Loucy (cell line): ENCODE data around the gene PHYHIPL.

ENCODE experiments used
- H2AFZ ChIP-seq: fragments of 200-600 bp; sonication (generic); 2 replicates; pipeline ENCODE4 v1.6.0; 2016; ENCODE audit warnings: antibody characterized with exemption, mild to moderate bottlenecking, low read length, moderate library complexity
- H3F3A ChIP-seq: fragments of 200-600 bp; 2 replicates; pipeline ENCODE4 v1.6.0; 2016; ENCODE audit warnings: antibody characterized with exemption, low read depth, mild to moderate bottlenecking
- H3K27me3 ChIP-seq: fragments of 200-600 bp; sonication (generic); 2 replicates; pipeline ENCODE4 v1.6.1; 2014; ENCODE audit warnings: low read length, mild to moderate bottlenecking; ENCODE audit not compliant: insufficient read depth, poor library complexity, severe bottlenecking
- H3K36me3 ChIP-seq: fragments of 200-600 bp; sonication (generic); 2 replicates; pipeline ENCODE4 v1.6.1; 2016; ENCODE audit warnings: low read length; ENCODE audit not compliant: insufficient read depth
- H3K4me1 ChIP-seq: fragments of 200-600 bp; sonication (generic); 2 replicates; pipeline ENCODE4 v1.5.1; 2014; ENCODE audit warnings: low read length, mild to moderate bottlenecking; ENCODE audit not compliant: insufficient read depth, poor library complexity, severe bottlenecking
- H3K4me2 ChIP-seq: fragments of 200-600 bp; sonication (generic); 2 replicates; pipeline ENCODE4 v1.6.0; 2014; ENCODE audit warnings: antibody characterized with exemption, low read length, low read depth, mild to moderate bottlenecking; ENCODE audit not compliant: poor library complexity, severe bottlenecking
- H3K4me3 ChIP-seq: fragments of 200-600 bp; sonication (generic); 2 replicates; pipeline ENCODE4 v1.5.1; 2014; ENCODE audit warnings: low read length, mild to moderate bottlenecking, mixed read lengths; ENCODE audit not compliant: poor library complexity, severe bottlenecking
- H3K79me2 ChIP-seq: fragments of 200-600 bp; sonication (generic); 2 replicates; pipeline ENCODE4 v1.6.1; 2014; ENCODE audit warnings: low read length; ENCODE audit not compliant: insufficient read depth
- H3K9ac ChIP-seq: fragments of 200-600 bp; sonication (generic); 2 replicates; pipeline ENCODE4 v1.6.0; 2014; ENCODE audit warnings: mild to moderate bottlenecking, low read depth, low read length, moderate library complexity; ENCODE audit not compliant: poor library complexity, severe bottlenecking
- H3K9me2 ChIP-seq: fragments of 200-600 bp; sonication (generic); replicated peaks from 2 replicates; pipeline ENCODE4 v1.6.1; 2016; ENCODE audit warnings: low read depth, low read length, mixed read lengths
- H3K9me3 ChIP-seq: fragments of 200-600 bp; sonication (generic); 2 replicates; pipeline ENCODE4 v1.6.1; 2014; ENCODE audit warnings: mild to moderate bottlenecking, antibody characterized with exemption, low read length, low read depth; ENCODE audit not compliant: insufficient read depth
- H4K20me1 ChIP-seq: fragments of 200-600 bp; sonication (generic); 2 replicates; pipeline ENCODE4 v1.6.0; 2014; ENCODE audit warnings: antibody characterized with exemption, low read length, mild to moderate bottlenecking; ENCODE audit not compliant: insufficient read depth, poor library complexity, severe bottlenecking
- CTCF ChIP-seq: fragments of 200-600 bp; sonication (generic); conservative IDR thresholded peaks from 2 replicates; pipeline ENCODE4 v1.5.1; 2014; ENCODE audit warnings: mild to moderate bottlenecking, antibody characterized with exemption, low read length
- EZH2phosphoT487 ChIP-seq: fragments of 200-600 bp; IDR thresholded peaks from 2 replicates; pipeline ENCODE4 v1.6.1; 2018; ENCODE audit warnings: antibody characterized with exemption, mild to moderate bottlenecking, moderate library complexity, borderline replicate concordance

The PHYHIPL gene

GRCh38 chr10:59129867-59130266 lies 46.6 kb upstream of the PHYHIPL start:
- Histone ChIP-seq H3K36me3 (no peaks in the 10 kb centered on the region), H3K79me2 (no peaks in the 10 kb centered on the region), H4K20me1 (no peaks in the 10 kb centered on the region), H3K27me3 (no peaks in the 10 kb centered on the region), H3K4me1 (no peaks in the 10 kb centered on the region), H3K9me2 (no peaks in the 10 kb centered on the region), H3K9me3 (no peaks in the 10 kb centered on the region), H3K4me3 (no peak overlapping the region), H3F3A (no peaks in the 10 kb centered on the region), H2AFZ (no peak overlapping the region), H3K4me2 (no peak overlapping the region), H3K9ac (no peak overlapping the region)
- no peak for TF ChIP-seq CTCF
- no peak for TF ChIP-seq EZH2phosphoT487

GRCh38 chr10:59131666-59132065 lies 44.8 kb upstream of the PHYHIPL start:
- no peaks in the 10 kb centered on the region for H3K27me3 ChIP-seq

GRCh38 chr10:59133841-59134593 lies 42.4 kb upstream of the PHYHIPL start:
- no peak overlapping the region for H3K4me3 ChIP-seq
- H2AFZ ChIP-seq = no peak overlapping the region
- no peaks in the 10 kb centered on the region for H3K9me2 ChIP-seq
- no peak overlapping the region for H3K4me2 ChIP-seq
- no peaks in the 10 kb centered on the region for H4K20me1 ChIP-seq
- H3K9me3 ChIP-seq = no peaks in the 10 kb centered on the region
- TF ChIP-seq EZH2phosphoT487 = no peak
- no peak overlapping the region for H3K9ac ChIP-seq
- H3K4me1 ChIP-seq = no peaks in the 10 kb centered on the region
- no peaks in the 10 kb centered on the region for H3K27me3 ChIP-seq
- no peaks in the 10 kb centered on the region for H3K79me2 ChIP-seq
- H3K36me3 ChIP-seq = no peaks in the 10 kb centered on the region
- no peaks in the 10 kb centered on the region for H3F3A ChIP-seq

More at GRCh38 chr10:59131666-59132065, 44.8 kb upstream of the PHYHIPL start:
- no peaks in the 10 kb centered on the region for H3K4me1 ChIP-seq
- H2AFZ ChIP-seq = no peak overlapping the region
- H3K9me2 ChIP-seq = no peaks in the 10 kb centered on the region
- H3K9ac ChIP-seq = no peak overlapping the region
- H3F3A ChIP-seq = no peaks in the 10 kb centered on the region
- no peaks in the 10 kb centered on the region for H4K20me1 ChIP-seq
- H3K79me2 ChIP-seq = no peaks in the 10 kb centered on the region
- H3K36me3 ChIP-seq = no peaks in the 10 kb centered on the region
- no peak overlapping the region for H3K4me2 ChIP-seq
- TF ChIP-seq EZH2phosphoT487 = no peak
- no peaks in the 10 kb centered on the region for H3K9me3 ChIP-seq
- no peak overlapping the region for H3K4me3 ChIP-seq

GRCh38 chr10:59134785-59135184 lies 41.7 kb upstream of the PHYHIPL start:
- H3K9me3 ChIP-seq = no peaks in the 10 kb centered on the region
- H3K9me2 ChIP-seq = no peaks in the 10 kb centered on the region
- H3K4me3 ChIP-seq = no peak overlapping the region
- H4K20me1 ChIP-seq = no peaks in the 10 kb centered on the region
- H3K36me3 ChIP-seq = no peaks in the 10 kb centered on the region
- no peaks in the 10 kb centered on the region for H3K4me1 ChIP-seq
- H2AFZ ChIP-seq = no peak overlapping the region
- H3K79me2 ChIP-seq = no peaks in the 10 kb centered on the region
- H3K27me3 ChIP-seq = no peaks in the 10 kb centered on the region
- H3K4me2 ChIP-seq = no peak overlapping the region
- H3K9ac ChIP-seq = no peak overlapping the region
- no peaks in the 10 kb centered on the region for H3F3A ChIP-seq
- TF ChIP-seq EZH2phosphoT487 = no peak
- no peak for TF ChIP-seq CTCF
